Glomerular visceral epithelial cell (primary cell): ENCODE measurements around the gene COG7.
A peak's percentile ranks its signal among the peaks of the same experiment; 100 is the strongest.
"Not testable (repeated sequence)": the region's sequence is repeated elsewhere in the genome, so short reads cannot be mapped to it uniquely, and the experiment has no call there.

Source experiments
- DNase-seq: peaks from one replicate; pipeline ENCODE4 v3.0.0-alpha.2; 2016; ENCODE audit errors: extremely low spot score

COG7 gene

GRCh38 chr16:23385441-23385840 lies 67.5 kb downstream of the COG7 start:
- DNase-seq = no peak

- DNase-seq = no peak
Observed at GRCh38 chr16:23384878-23385277, 68.1 kb downstream of the COG7 start.

- no peak for DNase-seq
Observed at GRCh38 chr16:23383881-23384280, 69.1 kb downstream of the COG7 start.

- no peak for DNase-seq
Observed at GRCh38 chr16:23382279-23382678, 70.7 kb downstream of the COG7 start.

GRCh38 chr16:23381702-23382101 lies 71.3 kb downstream of the COG7 start:
- not testable (repeated sequence) for DNase-seq

GRCh38 chr16:23380501-23380951 lies 72.5 kb downstream of the COG7 start:
- DNase-seq = no peak

- DNase-seq = no peak
Observed at GRCh38 chr16:23379707-23380106, 73.3 kb downstream of the COG7 start.

- no peak for DNase-seq
Observed at GRCh38 chr16:23378921-23379320, 74.1 kb downstream of the COG7 start.

- no peak for DNase-seq
Observed at GRCh38 chr16:23378256-23378655, 74.7 kb downstream of the COG7 start.

- DNase-seq = no peak
Observed at GRCh38 chr16:23377071-23377931, 75.7 kb downstream of the COG7 start.

- no peak for DNase-seq
Observed at GRCh38 chr16:23375643-23376042, 77.3 kb downstream of the COG7 start.

GRCh38 chr16:23374721-23375510 lies 78.1 kb downstream of the COG7 start:
- DNase-seq = no peak

- DNase-seq = no peak
Observed at GRCh38 chr16:23373436-23374219, 79.4 kb downstream of the COG7 start.

GRCh38 chr16:23371368-23371767 lies 81.6 kb downstream of the COG7 start:
- no peak for DNase-seq

GRCh38 chr16:23369416-23369815 lies 83.6 kb downstream of the COG7 start:
- DNase-seq = no peak

- peak; percentile 5 for DNase-seq
Observed at GRCh38 chr16:23368469-23368868, 84.5 kb downstream of the COG7 start.

- no peak for DNase-seq
Observed at GRCh38 chr16:23367988-23368387, 85.0 kb downstream of the COG7 start.

- DNase-seq = no peak
Observed at GRCh38 chr16:23367564-23367963, 85.4 kb downstream of the COG7 start.

- not testable (repeated sequence) for DNase-seq
Observed at GRCh38 chr16:23366341-23366740, 86.6 kb downstream of the COG7 start.

- DNase-seq = no peak
Observed at GRCh38 chr16:23365602-23366240, 87.3 kb downstream of the COG7 start.

- DNase-seq = no peak
Observed at GRCh38 chr16:23362460-23363317, 90.3 kb downstream of the COG7 start.
